ENCODE results near the gene IBSP. TPM values are rescaled to one million over a fixed set of nuclear protein-coding genes. Genes with fewer than 3 reads are reported as not detected.

The IBSP gene
- total RNA-seq, 1 donor from 2014 or later: not detected

DNA sequence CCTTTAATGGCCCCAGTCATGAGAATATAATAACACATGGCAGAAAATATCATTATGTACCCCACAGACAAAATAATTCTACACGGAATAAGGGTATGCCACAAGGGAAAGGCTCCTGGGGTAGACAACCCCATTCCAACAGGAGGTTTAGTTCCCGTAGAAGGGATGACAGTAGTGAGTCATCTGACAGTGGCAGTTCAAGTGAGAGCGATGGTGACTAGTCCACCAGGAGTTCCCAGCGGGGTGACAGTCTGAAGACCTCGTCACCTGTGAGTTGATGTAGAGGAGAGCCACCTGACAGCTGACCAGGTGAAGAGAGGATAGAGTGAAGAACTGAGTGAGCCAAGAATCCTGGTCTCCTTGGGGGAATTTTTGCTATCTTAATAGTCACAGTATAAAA is 46.9 kb downstream of the IBSP start:
- intact Hi-C loops (cut with micrococcal nuclease): loop anchor here (5.0 to 10.0 kb wide), 2 partner anchors 349 to 471 kb away; no protein-coding TSS in a partner anchor
- Mint-ChIP-seq H3K27ac (no peak overlapping the region), H3K4me3 (no peak overlapping the region), H3K4me1 (peaks cover 8% of the 10 kb centered on the region), H3K27me3 (peaks cover 32% of the 10 kb centered on the region), H3K9me3 (no peaks in the 10 kb centered on the region), H3K36me3 (ENCODE audit: low read depth) (no peaks in the 10 kb centered on the region)
- DNase-seq: no peak

DNA sequence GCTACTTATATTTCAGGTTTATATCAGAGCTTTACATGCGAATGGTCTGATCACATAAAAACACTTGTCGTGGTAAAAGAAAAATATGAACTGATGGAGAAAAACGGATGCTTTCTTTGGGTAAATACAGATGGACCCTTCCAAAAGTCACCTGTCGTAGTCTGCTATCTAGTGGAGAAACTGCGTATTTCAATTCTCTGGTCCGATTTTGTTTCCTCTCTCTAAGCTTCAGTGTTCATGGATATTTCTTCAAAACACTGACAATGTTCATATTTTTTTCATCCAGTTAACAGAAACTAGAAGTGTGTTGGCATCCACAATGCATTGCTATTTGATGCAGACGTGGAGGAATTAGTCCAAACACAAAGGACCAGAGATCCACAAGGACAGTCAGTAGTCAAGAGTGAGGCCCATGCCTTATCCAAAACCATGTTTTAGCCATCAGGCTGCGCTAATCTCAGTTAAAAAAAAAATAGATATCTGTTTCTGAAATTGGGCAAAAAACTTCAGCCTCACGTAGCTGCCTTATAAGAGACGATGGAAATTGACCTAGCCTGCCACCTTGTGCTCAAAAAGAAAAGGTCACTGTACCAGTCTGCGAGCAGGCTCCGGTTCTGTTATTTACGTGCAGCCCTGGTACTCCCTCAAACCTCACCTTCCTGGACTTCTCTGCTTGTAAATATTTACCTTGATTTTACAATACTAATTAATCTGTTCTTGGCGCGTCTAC is 49.4 kb downstream of the IBSP start:
- H3K4me1 Mint-ChIP-seq: peaks cover 8% of the 10 kb centered on the region
- no peaks in the 10 kb centered on the region for H3K36me3 Mint-ChIP-seq (ENCODE audit: low read depth)
- DNase-seq: peak; percentile 79
- intact Hi-C loops (cut with micrococcal nuclease): loop anchor here (1.0 to 10.0 kb wide), 4 partner anchors 170 to 474 kb away; no protein-coding TSS in a partner anchor
- no peak overlapping the region for H3K27ac Mint-ChIP-seq
- peaks cover 21% of the 10 kb centered on the region for H3K27me3 Mint-ChIP-seq
- peak overlapping the region; percentile 7 for H3K4me3 Mint-ChIP-seq
- H3K9me3 Mint-ChIP-seq: no peaks in the 10 kb centered on the region

DNA sequence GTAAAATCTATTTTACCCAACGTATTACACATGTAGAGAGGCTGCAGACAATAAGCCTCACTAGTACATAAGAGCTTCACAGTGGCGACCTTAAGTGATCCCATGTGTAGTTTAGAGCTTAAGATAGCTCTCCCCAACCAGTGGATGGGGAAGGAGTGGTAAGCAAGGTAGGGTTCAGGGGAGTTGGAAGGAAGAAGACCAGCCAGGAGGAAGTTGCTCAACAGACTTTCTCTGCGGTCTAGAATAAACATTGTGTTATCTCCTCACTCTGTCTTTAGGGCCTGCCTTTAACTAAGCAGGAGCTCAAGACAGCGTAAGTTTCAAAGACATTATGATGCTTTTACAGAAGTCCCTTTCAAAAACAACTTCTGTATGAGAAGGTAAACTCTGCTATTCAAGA is 50.3 kb downstream of the IBSP start:
- peaks cover 19% of the 10 kb centered on the region for H3K27me3 Mint-ChIP-seq
- H3K9me3 Mint-ChIP-seq: no peaks in the 10 kb centered on the region
- H3K27ac Mint-ChIP-seq: no peak overlapping the region
- peaks cover 8% of the 10 kb centered on the region for H3K4me1 Mint-ChIP-seq
- no peak overlapping the region for H3K4me3 Mint-ChIP-seq
- intact Hi-C loops (cut with micrococcal nuclease): loop anchor here (1.0 to 10.0 kb wide), 5 partner anchors 171 to 665 kb away; no protein-coding TSS in a partner anchor
- no peaks in the 10 kb centered on the region for H3K36me3 Mint-ChIP-seq (ENCODE audit: low read depth)
- DNase-seq: no peak

DNA sequence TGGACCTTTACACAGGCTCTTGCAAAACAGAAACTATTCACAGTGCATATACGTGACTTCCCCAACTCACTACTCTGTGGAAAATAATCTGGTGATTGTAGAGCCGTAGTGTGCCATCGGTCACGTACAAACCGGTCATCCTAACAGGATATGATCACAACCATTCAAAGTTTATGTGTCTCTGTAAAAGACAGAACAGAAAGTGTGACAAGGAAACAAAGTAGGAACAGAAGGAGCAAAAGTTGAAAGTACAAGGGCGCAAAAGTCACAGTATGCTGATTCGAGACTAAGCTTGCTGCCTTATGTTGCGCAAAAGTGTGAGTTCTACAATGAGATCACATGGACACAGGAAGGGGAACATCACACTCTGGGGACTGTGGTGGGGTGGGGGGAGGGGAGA is 52.0 kb downstream of the IBSP start:
- intact Hi-C loops (cut with micrococcal nuclease): loop anchor here (10.0 kb wide), 1 partner anchor 663 kb away; no protein-coding TSS in a partner anchor
- peaks cover 18% of the 10 kb centered on the region for H3K27me3 Mint-ChIP-seq
- H3K27ac Mint-ChIP-seq: no peak overlapping the region
- no peak overlapping the region for H3K4me3 Mint-ChIP-seq
- H3K9me3 Mint-ChIP-seq: no peaks in the 10 kb centered on the region
- DNase-seq: no peak
- H3K36me3 Mint-ChIP-seq (ENCODE audit: low read depth): no peaks in the 10 kb centered on the region
- H3K4me1 Mint-ChIP-seq: peaks cover 8% of the 10 kb centered on the region

DNA sequence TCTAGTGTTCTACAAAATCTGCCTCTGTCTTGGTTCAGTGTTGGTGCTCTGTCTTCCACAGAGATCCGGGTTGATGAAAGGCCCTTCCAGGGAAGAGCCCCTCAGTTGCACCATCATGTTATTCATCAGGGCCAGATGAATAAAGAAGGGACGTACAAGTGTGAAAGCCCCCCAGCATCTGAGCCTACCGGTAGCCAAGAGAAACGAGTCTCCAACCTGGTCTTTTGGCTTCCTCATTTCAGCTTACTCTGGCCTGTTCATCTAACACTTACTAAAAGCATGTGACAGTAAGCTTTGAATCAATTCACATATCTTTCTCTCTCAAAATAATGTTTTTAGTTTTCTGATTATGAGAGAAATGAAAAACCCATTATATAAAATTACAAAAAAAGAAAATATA is 52.6 kb downstream of the IBSP start:
- Mint-ChIP-seq H3K4me1 (peaks cover 8% of the 10 kb centered on the region), H3K9me3 (no peaks in the 10 kb centered on the region)
- intact Hi-C loops (cut with micrococcal nuclease): loop anchor here (10.0 kb wide), 1 partner anchor 663 kb away; no protein-coding TSS in a partner anchor

DNA sequence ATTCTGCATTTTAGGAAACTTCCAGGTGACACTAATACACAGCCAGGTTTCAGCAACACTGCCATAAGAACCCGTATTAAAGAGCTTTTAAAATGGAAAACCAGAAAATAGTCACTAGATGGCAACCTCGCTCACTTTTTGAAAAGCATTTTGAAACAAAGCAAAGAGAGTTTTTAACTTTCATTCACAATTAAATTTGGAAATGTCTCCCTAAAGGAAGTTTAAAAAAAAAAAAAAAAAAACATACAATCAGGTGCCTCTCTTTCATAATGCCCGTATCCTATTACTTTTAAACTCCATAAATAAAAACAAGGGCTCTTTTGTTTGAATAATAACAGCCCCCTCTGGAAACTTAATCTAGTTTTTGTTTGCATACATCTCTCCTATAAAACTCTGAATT is 53.8 kb downstream of the IBSP start:
- intact Hi-C loops (cut with micrococcal nuclease): loop anchor here (1.0 to 10.0 kb wide), 3 partner anchors 120 to 662 kb away; no protein-coding TSS in a partner anchor
- Mint-ChIP-seq H3K9me3 (no peaks in the 10 kb centered on the region), H3K4me1 (peaks cover 8% of the 10 kb centered on the region), H3K4me3 (no peak overlapping the region), H3K27me3 (peaks cover 15% of the 10 kb centered on the region), H3K27ac (no peak overlapping the region), H3K36me3 (ENCODE audit: low read depth) (no peaks in the 10 kb centered on the region)
- DNase-seq: no peak

More for the DNA sequence above, 52.6 kb downstream of the IBSP start:
- no peak for DNase-seq
- Mint-ChIP-seq H3K36me3 (ENCODE audit: low read depth) (no peaks in the 10 kb centered on the region), H3K27ac (no peak overlapping the region), H3K4me3 (no peak overlapping the region), H3K27me3 (peaks cover 18% of the 10 kb centered on the region)

DNA sequence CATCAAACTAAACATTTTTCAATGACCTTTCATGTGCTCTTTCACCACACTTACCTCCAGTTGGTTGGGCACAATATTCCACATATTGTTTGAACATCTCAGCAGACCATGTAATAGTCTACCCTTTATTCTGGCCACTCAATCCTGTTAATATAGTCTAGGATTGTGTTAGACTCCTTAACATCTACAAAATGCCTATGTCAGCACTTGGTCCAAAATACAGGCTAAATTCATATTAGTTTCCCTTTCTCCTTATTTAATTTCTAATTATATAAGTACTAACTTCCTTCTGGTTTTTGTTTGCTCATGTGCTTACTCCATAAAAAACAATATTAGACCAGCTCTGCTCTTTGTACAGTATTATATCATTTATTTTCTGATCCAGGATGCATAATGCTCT is 54.5 kb downstream of the IBSP start:
- Mint-ChIP-seq H3K4me3 (no peak overlapping the region), H3K27ac (no peak overlapping the region), H3K9me3 (no peaks in the 10 kb centered on the region), H3K36me3 (ENCODE audit: low read depth) (no peaks in the 10 kb centered on the region), H3K27me3 (peaks cover 19% of the 10 kb centered on the region), H3K4me1 (peaks cover 6% of the 10 kb centered on the region)
- no peak for DNase-seq
- intact Hi-C loops (cut with micrococcal nuclease): loop anchor here (1.0 to 10.0 kb wide), 3 partner anchors 119 to 661 kb away; no protein-coding TSS in a partner anchor

DNA sequence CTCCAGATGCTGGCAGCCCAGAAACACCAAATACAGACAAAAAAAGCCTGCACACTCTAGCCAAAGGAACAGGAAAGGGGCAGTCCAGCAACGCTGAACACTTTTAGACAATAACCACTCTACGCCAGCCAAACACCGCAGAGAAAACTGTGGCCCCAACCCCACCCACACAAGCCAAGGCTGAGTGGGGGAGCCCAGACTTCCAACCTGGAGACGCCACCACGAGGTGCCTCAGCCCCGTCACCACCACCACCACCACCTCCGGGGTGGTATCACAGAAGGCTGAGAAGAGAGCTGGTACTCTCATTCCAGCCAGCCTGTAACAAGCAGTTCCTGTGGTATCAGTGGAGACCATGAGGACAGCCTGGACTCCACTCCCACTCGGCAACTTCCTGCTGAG is 56.2 kb downstream of the IBSP start:
- intact Hi-C loops (cut with micrococcal nuclease): loop anchor here (10.0 kb wide), 1 partner anchor 659 kb away; no protein-coding TSS in a partner anchor
- peaks cover 26% of the 10 kb centered on the region for H3K27me3 Mint-ChIP-seq
- no peaks in the 10 kb centered on the region for H3K9me3 Mint-ChIP-seq
- H3K4me3 Mint-ChIP-seq: no peak overlapping the region
- no peaks in the 10 kb centered on the region for H3K4me1 Mint-ChIP-seq
- DNase-seq: no peak
- H3K27ac Mint-ChIP-seq: no peak overlapping the region
- no peaks in the 10 kb centered on the region for H3K36me3 Mint-ChIP-seq (ENCODE audit: low read depth)

DNA sequence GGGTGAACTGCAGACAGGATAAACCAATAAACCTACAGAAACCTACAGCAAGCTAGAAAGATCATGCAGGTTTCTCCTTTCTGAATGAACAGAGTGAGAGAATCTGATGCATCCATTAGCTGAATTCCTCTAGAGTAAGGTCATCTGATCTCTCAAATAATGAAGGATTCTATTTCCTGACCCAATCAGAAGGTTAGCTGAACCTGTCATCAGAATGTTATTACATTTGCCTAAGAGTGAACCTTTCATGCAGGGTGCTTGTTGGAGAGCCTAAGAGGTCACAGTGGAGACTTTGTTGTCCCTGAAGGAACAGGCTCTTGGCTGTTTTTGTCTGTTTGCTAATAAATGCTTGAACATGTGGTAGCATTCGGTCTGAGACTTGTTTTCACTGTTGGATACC is 57.5 kb downstream of the IBSP start:
- Mint-ChIP-seq H3K4me3 (no peak overlapping the region), H3K27ac (no peak overlapping the region), H3K9me3 (no peaks in the 10 kb centered on the region)

DNA sequence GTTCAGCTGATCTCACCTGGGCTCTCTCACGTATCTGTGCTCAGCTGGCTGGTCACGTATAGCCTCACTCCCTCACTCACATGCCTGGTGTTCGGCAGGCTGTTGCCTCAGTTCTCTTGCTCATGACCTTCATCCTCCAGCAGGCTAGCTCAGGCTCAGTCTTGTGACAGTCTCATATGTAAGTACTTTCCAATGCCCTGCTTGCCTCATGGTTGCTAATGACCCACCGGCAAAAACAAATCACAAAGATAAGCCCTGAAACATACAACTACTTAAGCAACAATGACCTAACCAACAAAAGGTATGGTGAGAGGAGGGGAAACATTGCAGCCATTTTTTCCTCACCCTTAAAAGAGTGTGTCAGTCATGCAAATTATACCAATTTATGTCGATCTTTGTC is 58.4 kb downstream of the IBSP start:
- H3K4me1 Mint-ChIP-seq: no peaks in the 10 kb centered on the region

More for the DNA sequence above, 57.5 kb downstream of the IBSP start:
- Mint-ChIP-seq H3K36me3 (ENCODE audit: low read depth) (no peaks in the 10 kb centered on the region), H3K27me3 (peaks cover 24% of the 10 kb centered on the region), H3K4me1 (no peaks in the 10 kb centered on the region)
- no peak for DNase-seq
- intact Hi-C loops (cut with micrococcal nuclease): loop anchor here (10.0 kb wide), 1 partner anchor 658 kb away; no protein-coding TSS in a partner anchor

More for the DNA sequence above, 58.4 kb downstream of the IBSP start:
- intact Hi-C loops (cut with micrococcal nuclease): loop anchor here (10.0 kb wide), 1 partner anchor 657 kb away; no protein-coding TSS in a partner anchor
- H3K4me3 Mint-ChIP-seq: no peak overlapping the region
- DNase-seq: no peak
- H3K36me3 Mint-ChIP-seq (ENCODE audit: low read depth): no peaks in the 10 kb centered on the region
- H3K27ac Mint-ChIP-seq: no peak overlapping the region
- H3K9me3 Mint-ChIP-seq: no peaks in the 10 kb centered on the region
- H3K27me3 Mint-ChIP-seq: peaks cover 24% of the 10 kb centered on the region

Other genes with a start within 250 kb of the IBSP start
- not detected in 2 replicates for gene DSPP, start 191.0 kb upstream of the IBSP start, total RNA-seq
- gene DMP1, start 149.3 kb upstream of the IBSP start, total RNA-seq: not detected in 2 replicates
- gene MEPE, start 33.4 kb downstream of the IBSP start, total RNA-seq: not detected in 2 replicates
- gene SPP1, start 176.2 kb downstream of the IBSP start, total RNA-seq: 0.45 and 0.54 TPM in 2 replicates
- 10.1 and 12.3 TPM in 2 replicates for gene PKD2, start 208.1 kb downstream of the IBSP start, total RNA-seq